ENCODE results near the gene EXOC6B.

GRCh38 chr2:72205504-72205881, 620.3 kb downstream of the EXOC6B start:
- TF ChIP-seq EP300 (IDR thresholded peaks at IDR 0.05; ENCODE audit: borderline replicate concordance), result no peak
- TF ChIP-seq TCF12 (IDR thresholded peaks at IDR 0.05; ENCODE audit: low read depth), result no peak
- no peak for TF ChIP-seq CEBPB (IDR thresholded peaks at IDR 0.05)
- no peak for TF ChIP-seq MAX (IDR thresholded peaks at IDR 0.05)
- no peak for TF ChIP-seq RAD21 (IDR thresholded peaks at IDR 0.05; ENCODE audit: low read depth)
- TF ChIP-seq REST (IDR thresholded peaks at IDR 0.05; ENCODE audit: low read depth), result no peak
- no peak for TF ChIP-seq FOXM1 (IDR thresholded peaks at IDR 0.05; ENCODE audit: borderline replicate concordance, low read depth)
- TF ChIP-seq ZBTB7A (IDR thresholded peaks at IDR 0.05; ENCODE audit: low read depth), result no peak
- no peak for TF ChIP-seq CREB1 (IDR thresholded peaks at IDR 0.05; ENCODE audit: low read depth)
- no peak for TF ChIP-seq TAF1 (IDR thresholded peaks at IDR 0.05; ENCODE audit: low read depth)
- no peak for TF ChIP-seq YY1 (IDR thresholded peaks at IDR 0.05; ENCODE audit: low read depth)
- TF ChIP-seq EGR1 (IDR thresholded peaks at IDR 0.05), result no peak
- TF ChIP-seq USF1 (IDR thresholded peaks at IDR 0.05), result no peak
- no peak for TF ChIP-seq TEAD4 (IDR thresholded peaks at IDR 0.05)
